Thyroid gland (tissue), 4 donors: ENCODE results near the gene ONECUT3. TPM values are rescaled to one million over a fixed set of nuclear protein-coding genes. Genes with fewer than 3 reads are reported as not detected.

Source experiments
- DNase-seq, 2 donors: peaks; one replicate each; pipeline ENCODE4 v3.0.0-alpha.2; 2019
- H3K27ac ChIP-seq, 3 donors: fragments of 200-600 bp; sonication (generic); 1 replicate in 2 of 3; 2 replicates in 1 of 3; pipeline ENCODE4 v1.5.1; 2016 to 2019; ENCODE audit warnings: mild to moderate bottlenecking in 1 of 3, moderate library complexity in 1 of 3
- H3K27me3 ChIP-seq: fragments of 200-600 bp; sonication (generic); one replicate; pipeline ENCODE4 v1.5.1; 2019
- H3K36me3 ChIP-seq, 2 donors: fragments of 200-600 bp; sonication (generic); one replicate each; pipeline ENCODE4 v1.5.1; 2016 to 2019
- H3K4me1 ChIP-seq, 2 donors: fragments of 200-600 bp; sonication (generic); one replicate each; pipeline ENCODE4 v1.5.1; 2017 to 2019
- H3K4me3 ChIP-seq, 3 donors: fragments of 200-600 bp; sonication (generic); replicated peaks in 1 of 3; 1 replicate in 2 of 3; 2 replicates in 1 of 3; pipeline ENCODE4 v1.5.1; 2016; ENCODE audit warnings: mild to moderate bottlenecking in 1 of 3
- H3K9me3 ChIP-seq: fragments of 200-600 bp; sonication (generic); one replicate; pipeline ENCODE4 v1.5.1; 2017
- CTCF ChIP-seq, 6 experiments: fragments of 200-600 bp in 3 of 6; fragments of 450-650 bp in 3 of 6; sonication (generic) in 3 of 6; IDR thresholded peaks; one replicate each; pipeline ENCODE4 v1.5.1; 2016 to 2019; ENCODE audit warnings: antibody characterized with exemption in 6 of 6, mild to moderate bottlenecking in 2 of 6, inconsistent platforms in 1 of 6, moderate library complexity in 1 of 6
- POLR2A ChIP-seq, 2 donors: fragments of 450-650 bp; IDR thresholded peaks; one replicate each; pipeline ENCODE4 v1.6.1; 2017; ENCODE audit warnings: antibody characterized with exemption in 2 of 2, mild to moderate bottlenecking in 2 of 2, moderate library complexity in 1 of 2
- WGBS, 2 donors: methylation state at CpG; one replicate each; pipeline ENCODE4 v1.1.5; 2017; 5-methylcytosine and 5-hydroxymethylcytosine counted together
- intact Hi-C: fragments of 100-400 bp; cut with DNase I; formaldehyde crosslinking; loops from one replicate; pipeline ENCODE4 v1.15.1; 2023
- total RNA-seq, 4 donors: library from RNA; depleted of rRNA; stranded (reverse); fragments of >200 nt; gene quantifications; one replicate each; pipeline ENCODE4 v1.2.3, GENCODE V29; 2016

Gene ONECUT3
- total RNA-seq, 4 donors from 2014 or later, result not detected

GRCh38 chr19:1766800-1767352, 13.6 kb downstream of the ONECUT3 start:
- TF ChIP-seq CTCF (IDR thresholded peaks at IDR 0.05), result no peak
- TF ChIP-seq POLR2A (IDR thresholded peaks at IDR 0.05), result no peak
- Histone ChIP-seq H3K27ac (no peak overlapping the region), H3K4me1 (no peaks in the 10 kb centered on the region), H3K36me3 (no peaks in the 10 kb centered on the region), H3K4me3 (no peak overlapping the region), H3K27me3 (peaks cover 23% of the 10 kb centered on the region), H3K9me3 (no peaks in the 10 kb centered on the region)
- no peak for DNase-seq
- intact Hi-C loops, result loop anchor here (5.0 kb wide), 1 partner anchor 225 kb away; no protein-coding TSS in a partner anchor
- 10 to 13% methylated on average over 7 to 8 of the region's 10 CpGs for WGBS, 2 donors

- peaks cover 23% of the 10 kb centered on the region for H3K27me3 ChIP-seq
- no peak overlapping the region for H3K4me3 ChIP-seq
- 6 to 12% methylated on average over 6 to 10 of the region's 21 CpGs for WGBS, 2 donors
- no peak overlapping the region for H3K27ac ChIP-seq
- TF ChIP-seq POLR2A (IDR thresholded peaks at IDR 0.05), result no peak
- peak; percentile 72 to 98 (median 81) for TF ChIP-seq CTCF (IDR thresholded peaks at IDR 0.05)
- no peaks in the 10 kb centered on the region for H3K9me3 ChIP-seq
- intact Hi-C loops, result loop anchor here (5.0 kb wide), 1 partner anchor 225 kb away; no protein-coding TSS in a partner anchor
- peak; percentile 12 to 27 for DNase-seq
- H3K4me1 ChIP-seq, result no peaks in the 10 kb centered on the region
- H3K36me3 ChIP-seq, result no peaks in the 10 kb centered on the region
Measured at GRCh38 chr19:1767464-1767933, 14.2 kb downstream of the ONECUT3 start.

GRCh38 chr19:1768248-1768647, 14.9 kb downstream of the ONECUT3 start:
- intact Hi-C loops, result loop anchor here (5.0 kb wide), 1 partner anchor 226 kb away; no protein-coding TSS in a partner anchor
- Histone ChIP-seq H3K4me3 (no peak overlapping the region), H3K9me3 (no peaks in the 10 kb centered on the region), H3K4me1 (no peaks in the 10 kb centered on the region), H3K27ac (no peak overlapping the region), H3K27me3 (peaks cover 23% of the 10 kb centered on the region), H3K36me3 (no peaks in the 10 kb centered on the region)
- DNase-seq, result no peak
- TF ChIP-seq CTCF (IDR thresholded peaks at IDR 0.05), result no peak
- no peak for TF ChIP-seq POLR2A (IDR thresholded peaks at IDR 0.05)
- WGBS, 2 donors, result 17 to 18% methylated on average over 13 of the region's 13 CpGs

GRCh38 chr19:1768918-1769644, 15.8 kb downstream of the ONECUT3 start:
- TF ChIP-seq POLR2A (IDR thresholded peaks at IDR 0.05), result no peak
- no peak for TF ChIP-seq CTCF (IDR thresholded peaks at IDR 0.05)
- DNase-seq, result no peak
- WGBS, 2 donors, result 72% methylated on average over 9 of the region's 9 CpGs
- Histone ChIP-seq H3K9me3 (no peaks in the 10 kb centered on the region), H3K27me3 (peaks cover 20% of the 10 kb centered on the region), H3K27ac (no peak overlapping the region), H3K4me3 (no peak overlapping the region), H3K36me3 (no peaks in the 10 kb centered on the region), H3K4me1 (no peaks in the 10 kb centered on the region)
- intact Hi-C loops, result loop anchor here (5.0 kb wide), 1 partner anchor 227 kb away; no protein-coding TSS in a partner anchor

- no peak for TF ChIP-seq CTCF (IDR thresholded peaks at IDR 0.05)
- no peak for TF ChIP-seq POLR2A (IDR thresholded peaks at IDR 0.05)
- intact Hi-C loops, result loop anchor here (5.0 kb wide), 1 partner anchor 227 kb away; no protein-coding TSS in a partner anchor
- Histone ChIP-seq H3K27ac (no peak overlapping the region), H3K4me1 (no peaks in the 10 kb centered on the region), H3K9me3 (no peaks in the 10 kb centered on the region), H3K36me3 (no peaks in the 10 kb centered on the region), H3K4me3 (no peak overlapping the region), H3K27me3 (peaks cover 22% of the 10 kb centered on the region)
- DNase-seq, result no peak
- 0 to 5% methylated on average over 9 to 12 of the region's 12 CpGs for WGBS, 2 donors
Measured at GRCh38 chr19:1769645-1769985, 16.3 kb downstream of the ONECUT3 start.
